Stomach (tissue), 9 donors: ENCODE measurements around the gene ARL5C. TPM values are rescaled to one million over a fixed set of nuclear protein-coding genes. Genes with fewer than 3 reads are reported as not detected.

Experiments
- DNase-seq, 2 donors: peaks; one replicate each; pipeline versions ENCODE4 v3.0.0 to v3.0.0-alpha.2; 2013 to 2019
- H3K27ac ChIP-seq, 5 donors: fragments of 200-600 bp in 4 of 5; sonication (generic) in 4 of 5; one replicate each; pipeline ENCODE4 v1.5.1; 2013 to 2019; ENCODE audit warnings: mild to moderate bottlenecking in 1 of 5, moderate library complexity in 1 of 5
- H3K27me3 ChIP-seq, 3 donors: fragments of 200-600 bp; sonication (generic); one replicate each; pipeline ENCODE4 v1.5.1; 2017 to 2019; ENCODE audit warnings: mixed run types in 1 of 3
- H3K36me3 ChIP-seq, 4 donors: fragments of 200-600 bp; sonication (generic); 1 replicate in 3 of 4; 2 replicates in 1 of 4; pipeline ENCODE4 v1.5.1; 2016 to 2019
- H3K4me1 ChIP-seq, 4 donors: fragments of 200-600 bp; sonication (generic); one replicate each; pipeline ENCODE4 v1.5.1; 2016 to 2019
- H3K4me3 ChIP-seq, 4 donors: fragments of 200-600 bp; sonication (generic) in 3 of 4; one replicate each; pipeline ENCODE4 v1.5.1; 2016 to 2019; ENCODE audit warnings: mild to moderate bottlenecking in 1 of 4
- H3K9me3 ChIP-seq, 4 donors: fragments of 200-600 bp; sonication (generic); one replicate each; pipeline ENCODE4 v1.5.1; 2016 to 2019
- CTCF ChIP-seq, 7 experiments: fragments of 450-650 bp in 4 of 7; fragments of 200-600 bp in 3 of 7; sonication (generic) in 3 of 7; IDR thresholded peaks; one replicate each; pipeline ENCODE4 v1.5.1; 2016 to 2019; ENCODE audit warnings: antibody characterized with exemption in 7 of 7, control low read depth in 2 of 7, mild to moderate bottlenecking in 1 of 7
- EP300 ChIP-seq: sonication (generic); formaldehyde crosslinking; IDR thresholded peaks from one replicate; pipeline ENCODE4 v1.6.1; 2017; ENCODE audit warnings: antibody characterized with exemption
- POLR2A ChIP-seq, 4 donors: fragments of 450-650 bp; IDR thresholded peaks; one replicate each; pipeline ENCODE4 v1.6.1; 2016; ENCODE audit warnings: antibody characterized with exemption in 4 of 4, control low read depth in 2 of 4, mild to moderate bottlenecking in 1 of 4, moderate library complexity in 1 of 4
- POLR2AphosphoS5 ChIP-seq, 3 donors: sonication (generic); formaldehyde crosslinking; IDR thresholded peaks; one replicate each; pipeline ENCODE4 v1.6.1; 2016; ENCODE audit warnings: antibody characterized with exemption in 3 of 3
- WGBS, 5 donors: extraction: QIAGEN DNeasy Blood & Tissue Kit in 3 of 5; methylation state at CpG; one replicate each; pipeline versions ENCODE4 v1.1.5 to v1.1.7; 2013 to 2018; 5-methylcytosine and 5-hydroxymethylcytosine counted together
- intact Hi-C: fragments of 100-400 bp; cut with DNase I; formaldehyde crosslinking; loops from one replicate; pipeline ENCODE4 v1.15.1; 2023; ENCODE audit warnings: low total_unique reads
- polyA plus RNA-seq, 3 donors: library from polyadenylated mRNA; stranded (reverse); fragments of 200-250 nt; gene quantifications; one replicate each; pipeline ENCODE4 v1.2.3, GENCODE V29; 2013
- total RNA-seq, 5 donors: library from RNA; depleted of rRNA; stranded (reverse); fragments of >200 nt; gene quantifications; one replicate each; pipeline versions ENCODE4 v1.1.0 to v1.2.3, GENCODE V29; 2014 to 2016
- donor health status: healthy with polysubstance abuse.
- donor health status: Bipolar disorder and iron deficiency.
- donor health status: healthy.

ARL5C gene
- total and polyA plus RNA-seq, 8 donors = not detected

- no peaks in the 10 kb centered on the region for H3K36me3 ChIP-seq
- peaks cover 7 to 22% (median 13%) of the 10 kb centered on the region in 4 donors for H3K4me1 ChIP-seq
- H3K4me3 ChIP-seq = no peak overlapping the region
- intact Hi-C loops = no loop called here
- 76 to 90% (median 85%) methylated on average over 14 of the region's 14 CpGs for WGBS, 5 donors
- peak overlapping the region in 2 of 5 donors; percentile 13 to 51 for H3K27ac ChIP-seq
- TF ChIP-seq CTCF (IDR thresholded peaks at IDR 0.05) (no peak), POLR2AphosphoS5 (IDR thresholded peaks at IDR 0.05) (no peak), EP300 (no peak), POLR2A (IDR thresholded peaks at IDR 0.05) (no peak)
- DNase-seq = peak in 1 of 2 donors; percentile 48
- H3K27me3 ChIP-seq = no peaks in the 10 kb centered on the region
- no peaks in the 10 kb centered on the region for H3K9me3 ChIP-seq
These were observed 51.2 kb downstream of the ARL5C start for GRCh38 chr17:39114723-39115122.

- TF ChIP-seq POLR2A (IDR thresholded peaks at IDR 0.05) (no peak), CTCF (IDR thresholded peaks at IDR 0.05) (no peak)
- H3K4me1 ChIP-seq = peaks cover 7 to 22% (median 13%) of the 10 kb centered on the region in 4 donors
- no peak overlapping the region for H3K27ac ChIP-seq
- no peak for DNase-seq
- no peaks in the 10 kb centered on the region for H3K36me3 ChIP-seq
- no peak overlapping the region for H3K4me3 ChIP-seq
- no peaks in the 10 kb centered on the region for H3K27me3 ChIP-seq
- intact Hi-C loops = no loop called here
- H3K9me3 ChIP-seq = no peaks in the 10 kb centered on the region
- WGBS, 5 donors = 79 to 96% (median 89%) methylated on average over 2 of the region's 2 CpGs
These were observed 52.1 kb downstream of the ARL5C start for GRCh38 chr17:39113871-39114270.

GRCh38 chr17:39110435-39111136 lies 55.4 kb downstream of the ARL5C start:
- H3K27me3 ChIP-seq = no peaks in the 10 kb centered on the region
- H3K27ac ChIP-seq = no peak overlapping the region
- DNase-seq = peak; percentile 58 to 80
- no peak overlapping the region for H3K4me3 ChIP-seq
- intact Hi-C loops = no loop called here
- H3K36me3 ChIP-seq = no peaks in the 10 kb centered on the region
- TF ChIP-seq POLR2A (IDR thresholded peaks at IDR 0.05) = no peak
- TF ChIP-seq CTCF (IDR thresholded peaks at IDR 0.05) = no peak
- TF ChIP-seq POLR2AphosphoS5 (IDR thresholded peaks at IDR 0.05) = peak in 1 of 3 donors; percentile 9
- H3K9me3 ChIP-seq = no peaks in the 10 kb centered on the region
- H3K4me1 ChIP-seq = peaks cover 7 to 22% (median 13%) of the 10 kb centered on the region in 4 donors
- 25 to 53% (median 30%) methylated on average over 5 to 19 of the region's 19 CpGs for WGBS, 5 donors

- DNase-seq = no peak
- peaks cover 7 to 23% (median 15%) of the 10 kb centered on the region in 4 donors for H3K4me1 ChIP-seq
- H3K4me3 ChIP-seq = no peak overlapping the region
- no peaks in the 10 kb centered on the region for H3K9me3 ChIP-seq
- TF ChIP-seq EP300 = no peak
- no peak for TF ChIP-seq POLR2AphosphoS5 (IDR thresholded peaks at IDR 0.05)
- TF ChIP-seq POLR2A (IDR thresholded peaks at IDR 0.05) = no peak
- no peak for TF ChIP-seq CTCF (IDR thresholded peaks at IDR 0.05)
- WGBS, 5 donors = 78 to 90% (median 82%) methylated on average over 13 to 23 of the region's 23 CpGs
- intact Hi-C loops = no loop called here
- H3K27ac ChIP-seq = no peak overlapping the region
- no peaks in the 10 kb centered on the region for H3K27me3 ChIP-seq
- H3K36me3 ChIP-seq = no peaks in the 10 kb centered on the region
These were observed 57.2 kb downstream of the ARL5C start for GRCh38 chr17:39108461-39109375.
